NCI-H69 (cell line): Measurements from ENCODE around the gene MAN1C1.

Source experiments
- DNase-seq: peaks from one replicate; lab custom pipeline; 2025; lab: John Stamatoyannopoulos, UW

The MAN1C1 gene

DNA sequence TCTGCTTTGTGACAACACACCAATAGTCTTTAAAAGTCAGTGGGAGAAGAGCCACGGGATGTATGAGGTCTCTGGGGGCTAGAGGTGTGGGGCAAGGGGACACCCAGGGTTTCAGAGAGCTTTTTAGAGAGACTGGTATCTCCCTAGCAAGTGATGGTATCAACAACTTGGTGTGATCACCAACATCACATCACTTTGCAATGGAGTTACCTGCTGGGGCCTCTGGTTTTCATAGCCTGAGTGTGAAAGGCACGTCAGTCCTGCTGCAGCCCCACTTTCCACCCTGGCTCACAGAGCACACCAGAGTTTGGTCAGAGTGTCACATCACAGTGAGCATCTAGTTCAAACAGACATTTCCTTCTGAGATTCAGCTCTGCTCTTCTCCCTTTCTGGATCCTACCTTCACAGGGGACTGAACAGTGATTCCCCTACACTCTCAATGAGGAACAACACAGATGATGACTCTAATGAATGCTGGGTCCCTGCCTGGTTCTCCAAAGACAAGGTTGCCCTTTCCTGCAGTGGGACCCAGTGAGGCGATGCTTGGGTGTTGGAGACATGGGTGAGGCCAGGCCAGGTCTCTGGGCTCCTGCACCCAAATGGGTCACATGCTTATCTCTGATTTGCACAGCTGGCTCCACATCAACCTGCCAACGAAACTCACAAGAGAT is 2.0 kb upstream of the MAN1C1 start:
- no peak for DNase-seq

DNA sequence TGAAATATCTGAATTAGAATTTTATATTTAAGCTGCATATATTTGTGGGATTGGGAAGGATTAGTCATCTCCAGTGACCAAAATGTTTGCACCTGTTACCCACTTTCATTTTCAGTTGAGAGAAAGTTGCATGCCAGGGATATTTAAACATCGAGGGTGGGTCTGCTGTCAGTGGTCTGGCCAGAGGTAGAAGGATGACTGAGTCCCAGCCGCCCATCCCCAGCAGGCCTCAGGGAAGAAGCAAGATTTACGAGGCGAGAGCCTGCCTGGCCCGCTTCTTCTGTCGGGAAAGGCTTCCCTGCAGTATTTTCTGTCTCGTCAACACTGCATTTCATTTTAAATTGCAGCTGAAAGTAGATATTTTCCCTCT is 1.4 kb upstream of the MAN1C1 start:
- DNase-seq = no peak

DNA sequence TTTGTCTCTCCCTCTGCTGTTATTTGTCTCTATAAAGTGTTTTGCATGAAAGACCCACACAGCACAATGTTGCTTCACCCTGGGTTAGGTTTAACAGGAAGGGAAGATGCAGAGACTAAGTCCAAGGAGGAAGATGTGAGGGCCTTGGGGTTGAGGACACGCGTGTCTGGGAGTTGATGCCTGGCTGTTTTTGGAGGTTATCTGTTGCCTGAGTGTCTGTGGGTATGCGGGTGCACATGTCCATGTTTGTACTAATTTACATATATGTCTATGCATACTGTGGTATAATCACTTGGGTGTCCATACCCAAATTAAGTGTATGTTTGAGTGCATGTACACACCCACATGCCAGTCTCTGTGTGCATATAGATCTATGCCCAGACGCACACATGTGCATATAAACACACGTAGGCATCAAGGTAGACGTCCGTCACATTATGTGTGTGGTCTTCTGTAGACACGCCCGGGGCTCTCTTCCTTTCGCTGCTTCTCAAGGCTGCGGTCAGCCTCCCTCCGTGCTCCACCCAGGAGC is 962 bp upstream of the MAN1C1 start:
- DNase-seq = peak; percentile 45

DNA sequence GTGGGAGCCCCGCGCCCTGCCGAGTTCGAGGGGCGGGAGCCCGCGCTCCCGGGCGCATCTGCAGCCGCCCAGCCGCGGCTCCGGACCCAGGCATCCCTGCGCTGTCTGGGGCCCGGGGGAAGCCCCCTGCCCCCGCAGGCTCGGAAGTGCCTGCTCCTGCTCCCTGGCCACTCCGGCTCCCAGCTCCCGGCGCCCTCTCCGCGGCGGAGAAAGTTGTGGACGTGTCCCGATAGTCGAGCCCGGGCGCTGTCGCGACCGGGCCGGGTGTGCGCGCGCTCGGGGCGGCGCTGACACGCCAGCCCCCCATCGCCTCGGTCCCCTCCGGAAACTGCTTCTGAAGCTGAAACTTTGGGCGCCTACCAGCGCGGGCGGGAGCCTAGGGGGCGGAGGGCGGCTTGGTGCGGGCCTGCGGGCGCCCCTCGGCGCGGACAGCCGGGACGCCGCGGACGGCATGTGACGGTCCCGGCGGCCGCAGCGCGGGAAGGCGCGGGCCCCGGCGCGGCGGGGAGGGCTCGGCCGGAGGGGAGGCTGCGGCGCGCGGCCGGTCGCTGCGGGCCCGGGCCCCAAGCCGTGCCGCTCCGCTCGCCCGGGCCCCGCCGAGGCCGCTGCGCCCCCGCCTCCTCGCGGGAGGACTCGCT is 515 bp downstream of the MAN1C1 start:
- peak; percentile 26 for DNase-seq

DNA sequence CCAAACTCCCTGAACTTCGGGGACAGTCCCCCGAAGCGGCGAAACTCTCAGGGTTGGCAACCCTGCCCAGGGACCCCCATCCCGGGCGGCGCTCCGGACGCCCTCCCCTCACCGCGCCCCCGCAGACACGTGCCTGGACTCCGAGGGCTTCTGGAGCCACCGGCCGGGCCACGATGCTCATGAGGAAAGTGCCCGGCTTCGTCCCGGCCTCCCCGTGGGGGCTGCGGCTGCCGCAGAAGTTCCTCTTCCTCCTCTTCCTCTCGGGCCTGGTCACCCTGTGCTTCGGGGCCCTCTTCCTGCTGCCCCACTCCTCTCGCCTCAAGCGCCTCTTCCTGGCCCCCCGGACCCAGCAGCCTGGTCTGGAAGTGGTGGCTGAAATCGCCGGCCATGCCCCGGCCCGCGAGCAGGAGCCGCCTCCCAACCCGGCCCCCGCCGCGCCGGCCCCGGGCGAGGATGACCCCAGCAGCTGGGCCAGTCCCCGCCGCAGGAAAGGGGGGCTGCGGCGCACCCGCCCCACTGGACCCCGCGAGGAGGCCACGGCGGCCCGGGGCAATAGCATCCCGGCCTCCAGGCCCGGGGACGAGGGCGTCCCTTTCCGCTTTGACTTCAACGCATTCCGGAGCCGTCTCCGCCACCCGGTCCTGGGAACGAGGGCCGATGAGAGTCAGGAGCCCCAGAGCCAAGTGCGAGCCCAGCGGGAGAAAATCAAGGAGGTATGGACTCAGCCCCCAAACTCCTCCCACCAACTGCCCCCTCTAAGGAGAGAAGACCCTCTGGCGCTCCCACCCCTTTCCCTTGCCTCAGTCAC is 1.2 kb downstream of the MAN1C1 start:
- peak; percentile 26 for DNase-seq

DNA sequence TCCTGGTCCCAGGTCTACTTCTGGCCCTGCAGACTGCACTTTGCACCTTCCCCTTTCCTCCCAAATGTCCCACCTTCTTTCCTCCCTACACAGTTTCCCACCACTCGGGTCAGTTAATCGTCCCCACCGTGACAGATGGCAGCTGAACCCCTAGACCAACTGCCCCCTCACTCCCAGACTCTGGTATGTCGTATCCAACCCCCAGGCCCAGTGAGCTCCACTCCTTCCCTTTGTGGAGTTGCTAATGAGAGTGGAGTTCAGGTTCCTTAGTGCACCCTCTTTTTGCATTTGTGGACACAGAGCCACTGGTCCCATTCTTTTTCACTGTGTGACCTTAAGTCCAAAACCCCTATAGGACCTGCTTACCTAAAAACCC is 1.8 kb downstream of the MAN1C1 start:
- peak; percentile 33 for DNase-seq

DNA sequence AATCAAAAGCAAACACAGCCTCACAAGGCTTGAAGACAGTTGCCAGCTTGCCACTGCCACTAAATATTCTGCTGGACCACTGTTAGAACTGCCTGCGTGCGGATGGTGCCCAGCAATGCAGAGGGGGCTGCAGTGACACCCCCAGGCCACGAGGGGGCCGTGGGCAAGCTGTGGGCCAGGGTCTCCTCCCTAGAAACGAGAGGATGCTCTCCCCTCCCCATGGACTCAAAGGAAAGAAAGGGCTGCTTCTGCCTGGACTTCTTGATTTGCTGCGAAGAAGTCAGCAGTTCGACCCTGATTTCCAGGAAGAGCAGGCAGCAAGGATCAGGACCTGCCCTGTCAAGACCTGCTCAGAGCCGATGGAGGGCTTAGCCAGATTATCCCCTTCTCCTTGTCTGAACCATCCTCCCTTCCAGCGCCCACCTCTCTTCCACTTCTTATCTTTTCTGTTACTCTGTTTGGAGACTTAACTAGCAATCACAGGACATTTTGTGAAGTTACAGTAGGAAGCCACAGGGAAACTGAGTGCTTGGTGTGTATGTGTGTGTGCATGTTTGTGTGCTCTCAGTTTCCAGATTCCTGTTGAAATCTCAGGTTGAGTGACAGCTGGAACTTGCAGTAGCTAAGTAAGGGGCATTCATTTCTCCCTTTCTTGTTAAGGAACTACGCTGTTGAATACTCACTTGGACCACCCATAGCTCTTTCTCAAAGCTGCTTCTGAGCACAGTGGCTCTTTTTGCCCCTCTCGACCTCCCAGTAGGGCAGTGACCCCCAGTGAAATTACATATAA is 2.7 kb downstream of the MAN1C1 start:
- DNase-seq = peak; percentile 66

DNA sequence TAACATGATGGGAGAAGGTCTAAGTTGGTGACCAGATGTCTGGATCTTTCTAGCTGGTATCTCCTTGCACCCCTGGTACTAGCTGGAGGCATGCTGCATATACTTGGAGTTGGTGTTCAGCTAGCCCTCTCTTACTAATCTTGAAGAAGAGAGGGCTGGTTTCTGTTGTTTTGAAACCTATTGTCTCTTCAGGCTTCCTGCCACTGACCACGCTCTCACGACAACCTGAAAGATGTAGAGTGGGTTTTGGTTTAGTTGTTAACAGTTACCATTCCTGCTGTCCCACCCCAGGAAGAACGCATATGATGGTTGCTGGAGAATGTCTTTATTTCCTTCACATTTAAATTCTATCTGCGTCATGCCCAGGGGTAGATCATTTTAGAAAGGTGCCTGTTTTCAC is 3.6 kb downstream of the MAN1C1 start:
- no peak for DNase-seq

DNA sequence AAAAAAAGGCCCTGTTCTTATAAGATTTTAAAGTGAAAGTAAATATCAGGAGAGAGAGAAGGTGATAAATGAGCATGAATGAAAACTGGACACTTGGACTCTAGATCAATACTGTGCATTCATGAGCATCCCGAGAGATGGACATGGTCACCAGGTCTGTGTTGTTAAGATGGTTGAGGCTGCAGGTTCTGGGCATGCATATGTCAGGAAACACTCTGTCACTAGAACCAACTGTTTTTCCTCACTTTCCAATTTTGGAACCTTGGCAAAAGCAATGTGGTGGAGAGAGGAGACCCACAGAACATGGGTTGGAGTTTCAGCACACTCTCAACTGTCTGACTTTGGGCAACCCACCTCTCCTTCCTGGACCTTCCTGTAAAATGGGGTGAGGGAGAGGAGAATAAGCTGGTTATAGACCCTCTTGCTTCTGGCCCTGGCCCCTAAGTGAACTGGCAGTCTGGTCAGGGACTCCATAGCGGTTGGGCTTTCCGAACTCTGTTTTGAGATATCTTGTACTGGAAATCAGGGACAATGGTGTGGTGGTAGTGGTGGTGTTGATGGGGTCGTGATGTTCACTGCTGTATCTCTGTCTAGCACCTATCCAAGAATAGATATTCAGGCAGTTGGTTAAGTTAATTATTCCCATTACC is 4.2 kb downstream of the MAN1C1 start:
- no peak for DNase-seq

DNA sequence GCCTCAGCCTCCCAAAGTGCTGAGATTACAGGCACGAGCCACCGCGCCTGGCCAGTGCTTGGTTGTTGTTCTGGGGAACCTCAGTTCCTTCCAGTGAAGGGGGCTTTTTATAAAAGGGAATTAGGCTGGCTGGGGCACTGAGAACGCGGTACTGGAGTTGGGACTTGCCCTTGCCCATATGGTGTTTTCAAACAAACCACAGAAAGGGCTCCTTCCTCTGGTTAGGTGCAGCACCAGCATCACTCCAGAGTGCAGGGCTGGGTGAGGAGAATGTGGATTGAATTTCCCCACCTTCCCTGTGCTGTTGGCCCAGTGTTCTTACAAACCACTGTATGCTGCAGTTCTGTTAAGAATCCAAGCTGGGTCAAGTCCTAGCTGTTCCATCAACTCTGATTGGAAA is 5.3 kb downstream of the MAN1C1 start:
- peak; percentile 5 for DNase-seq

DNA sequence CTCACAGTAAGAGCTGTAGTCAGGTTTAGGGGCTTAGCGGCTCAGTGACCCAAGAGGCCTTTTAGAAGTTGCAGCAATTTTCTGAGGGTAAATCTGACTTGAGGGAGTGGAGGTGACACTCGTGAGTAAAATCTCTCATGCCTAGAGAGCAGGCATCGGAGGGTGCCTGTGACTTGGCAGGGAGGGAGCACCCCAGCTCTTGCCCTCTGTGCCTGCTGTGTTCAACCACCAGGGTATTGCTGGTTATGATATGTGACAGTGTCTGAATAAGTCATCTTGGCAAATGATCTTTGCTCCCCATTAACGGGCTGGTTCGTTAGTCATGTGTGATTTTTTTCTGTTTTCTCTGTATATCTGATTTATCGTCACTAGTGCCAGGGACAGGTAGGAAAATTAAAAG is 5.9 kb downstream of the MAN1C1 start:
- DNase-seq = no peak

DNA sequence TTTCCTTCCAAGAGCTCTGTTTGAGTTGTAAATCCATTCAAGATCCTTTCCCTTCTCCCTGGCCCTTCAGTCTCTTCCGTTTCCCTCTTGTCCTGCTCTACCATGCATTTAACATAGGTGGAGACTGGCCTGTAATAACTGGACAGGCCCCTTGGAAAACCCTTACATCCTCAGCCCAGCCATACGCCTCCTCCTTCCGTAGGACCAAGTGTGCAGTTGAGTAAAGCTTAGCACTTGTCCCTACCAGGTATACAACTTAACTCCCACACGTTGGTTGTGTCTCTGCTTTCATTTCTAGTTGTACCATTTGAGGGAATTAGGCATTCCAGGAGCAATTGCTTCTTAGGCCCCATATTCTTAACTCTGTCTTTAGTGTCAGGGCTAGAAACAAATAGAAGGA is 6.4 kb downstream of the MAN1C1 start:
- DNase-seq = no peak

DNA sequence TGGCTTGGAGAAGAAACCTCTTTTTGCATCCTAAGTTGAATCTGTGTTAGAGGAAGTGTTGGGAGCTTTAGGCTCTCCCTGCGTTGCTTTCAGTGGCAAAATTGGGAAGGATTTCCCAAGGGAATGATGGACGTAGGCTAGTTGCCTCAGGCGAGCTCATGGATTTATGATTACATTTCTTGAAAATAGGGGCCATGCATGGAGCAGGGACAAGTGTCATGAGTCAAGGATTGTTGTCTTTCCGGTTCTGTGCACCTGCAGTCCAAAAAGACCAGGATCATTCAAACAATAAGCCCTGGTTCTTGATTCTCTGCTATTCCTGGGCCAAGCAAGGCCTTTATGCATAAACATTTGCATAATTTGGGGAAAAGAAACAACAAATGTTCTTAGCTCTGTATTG is 7.1 kb downstream of the MAN1C1 start:
- no peak for DNase-seq

DNA sequence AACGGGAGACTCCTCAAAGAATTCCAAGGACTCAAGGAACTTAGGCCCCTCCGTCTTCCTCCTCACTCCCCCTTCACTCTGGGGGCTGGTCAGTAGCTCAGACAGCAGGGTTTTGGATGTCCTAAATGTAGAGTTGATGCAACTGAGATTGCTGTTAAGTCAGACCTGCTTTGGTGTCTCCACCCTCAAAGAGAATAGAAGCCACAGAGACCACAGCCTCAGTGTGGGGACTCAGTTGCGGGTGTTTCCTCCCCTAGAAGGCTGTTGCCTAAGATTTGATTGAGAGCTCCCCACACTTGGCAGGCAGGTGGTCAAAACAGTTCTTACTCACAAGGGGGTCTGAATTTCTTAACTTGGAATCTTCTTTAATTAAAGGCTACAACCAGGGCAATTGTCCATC is 7.6 kb downstream of the MAN1C1 start:
- no peak for DNase-seq

DNA sequence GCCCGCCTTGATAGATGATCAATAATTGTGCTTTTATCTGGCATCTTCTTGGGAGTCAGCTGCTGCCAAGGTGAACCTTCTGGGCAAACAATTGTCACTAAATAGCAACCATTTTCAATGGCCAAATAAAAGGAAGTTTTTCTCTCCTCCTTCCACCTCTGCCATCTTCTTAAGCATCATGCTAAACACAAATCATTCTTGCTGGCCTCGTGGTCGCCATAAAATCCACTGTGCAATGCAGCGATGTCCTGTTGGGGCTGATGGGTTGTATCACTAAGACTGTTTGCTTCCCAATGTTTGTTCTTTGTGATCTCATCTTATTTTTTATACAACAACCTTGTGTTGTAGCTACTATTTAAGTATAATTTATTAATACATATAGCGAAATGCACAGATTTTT is 8.0 kb downstream of the MAN1C1 start:
- no peak for DNase-seq

DNA sequence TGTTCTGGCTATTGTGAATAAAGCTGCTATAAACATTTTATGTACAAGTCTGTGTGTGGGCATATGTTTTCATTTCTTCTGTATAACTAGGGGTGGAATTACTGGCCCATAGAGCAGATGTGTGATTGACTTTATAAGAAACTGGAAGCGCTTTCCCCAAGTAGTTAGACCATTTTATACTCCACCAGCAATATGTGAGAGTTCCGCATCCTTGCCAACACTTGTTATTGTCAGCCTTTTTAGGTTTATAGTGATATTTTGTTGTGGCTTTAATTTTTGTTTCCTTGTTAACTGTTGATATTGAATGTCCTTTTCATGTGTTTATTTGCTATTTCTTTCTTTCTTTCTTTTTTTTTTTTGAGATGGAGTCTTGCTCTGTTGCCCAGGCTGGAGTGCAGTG is 9.4 kb downstream of the MAN1C1 start:
- no peak for DNase-seq

DNA sequence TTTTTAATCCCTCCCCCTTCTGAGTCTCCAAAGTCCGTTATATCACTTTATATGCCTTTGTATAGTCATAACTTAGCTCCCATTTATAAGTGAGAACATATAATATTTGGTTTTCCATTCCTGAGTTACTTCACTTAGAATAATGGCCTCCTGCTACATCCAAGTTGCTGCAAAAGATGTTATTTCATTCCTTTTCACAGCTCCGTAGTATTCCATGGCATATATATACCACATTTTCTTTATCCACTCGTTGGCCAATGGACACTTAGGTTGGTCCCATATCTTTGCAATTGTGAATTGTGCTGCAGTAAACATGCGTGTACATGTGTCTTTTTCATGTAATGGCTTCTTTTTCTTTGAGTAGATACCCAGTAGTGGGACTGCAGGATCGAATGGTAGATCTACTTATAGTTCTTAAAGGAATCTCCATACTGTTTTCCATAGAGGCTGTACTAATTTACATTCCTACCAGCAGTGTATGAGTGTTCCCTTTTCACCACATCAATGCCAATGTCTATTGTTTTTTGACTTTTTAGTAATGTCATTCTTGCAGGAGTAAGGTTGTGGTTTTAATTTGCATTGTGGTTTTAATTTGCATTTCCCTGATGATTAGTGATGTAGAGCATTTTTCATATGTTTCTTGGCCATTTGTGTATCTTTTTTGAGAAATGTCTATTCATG is 12.3 kb downstream of the MAN1C1 start:
- no peak for DNase-seq

DNA sequence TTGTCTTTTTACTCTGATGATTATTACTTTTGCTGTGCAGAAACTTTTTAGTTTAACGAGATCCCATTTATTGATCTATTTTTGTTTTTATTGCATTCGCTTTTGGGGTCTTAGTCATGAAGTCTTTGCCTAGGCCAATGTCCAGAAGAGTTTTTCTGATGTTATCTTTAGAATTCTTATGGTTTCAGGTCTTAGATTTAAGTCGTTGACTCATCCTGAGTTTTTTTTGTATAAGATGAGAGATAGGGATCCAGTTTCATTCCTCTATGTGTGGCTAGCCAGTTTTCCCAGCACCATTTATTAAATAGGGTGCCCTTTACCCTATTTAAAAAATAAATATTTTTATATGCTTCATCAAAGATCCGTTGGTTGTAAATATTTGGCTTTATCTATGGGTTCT is 13.2 kb downstream of the MAN1C1 start:
- DNase-seq = no peak

DNA sequence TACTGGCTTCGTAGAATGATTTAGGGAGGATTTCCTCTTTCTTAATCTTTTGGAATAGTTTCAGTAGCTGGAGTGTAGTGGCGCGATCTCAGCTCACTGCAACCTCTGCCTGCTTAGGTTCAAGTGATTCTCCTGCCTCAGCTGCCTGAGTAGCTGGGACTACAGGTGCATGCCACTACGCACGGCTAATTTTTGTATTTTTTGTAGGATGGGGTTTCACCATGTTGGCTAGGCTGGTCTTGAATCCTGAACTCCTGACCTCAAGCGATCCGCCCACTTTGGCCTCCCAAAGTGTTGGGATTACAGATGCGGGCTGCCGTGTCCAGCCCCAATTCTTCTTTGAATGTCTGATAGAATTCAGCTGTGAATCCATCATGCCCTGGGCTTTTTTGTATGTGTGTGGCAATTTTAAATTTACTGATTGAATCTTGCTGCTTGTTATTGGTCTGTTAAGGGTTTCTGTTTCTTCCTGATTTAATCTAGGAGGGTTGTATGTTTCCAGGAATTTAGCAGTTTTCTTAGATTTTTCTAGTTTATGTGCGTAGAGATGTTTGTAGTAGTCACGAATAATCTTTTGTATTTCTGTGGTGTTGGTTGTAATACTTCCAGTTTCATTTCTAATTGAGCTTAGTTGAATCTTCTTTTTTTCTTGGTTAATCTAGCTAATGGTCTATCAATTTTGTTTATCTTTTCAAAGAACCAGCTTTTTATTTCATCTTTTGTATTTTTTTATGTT is 15.3 kb downstream of the MAN1C1 start:
- DNase-seq = no peak

DNA sequence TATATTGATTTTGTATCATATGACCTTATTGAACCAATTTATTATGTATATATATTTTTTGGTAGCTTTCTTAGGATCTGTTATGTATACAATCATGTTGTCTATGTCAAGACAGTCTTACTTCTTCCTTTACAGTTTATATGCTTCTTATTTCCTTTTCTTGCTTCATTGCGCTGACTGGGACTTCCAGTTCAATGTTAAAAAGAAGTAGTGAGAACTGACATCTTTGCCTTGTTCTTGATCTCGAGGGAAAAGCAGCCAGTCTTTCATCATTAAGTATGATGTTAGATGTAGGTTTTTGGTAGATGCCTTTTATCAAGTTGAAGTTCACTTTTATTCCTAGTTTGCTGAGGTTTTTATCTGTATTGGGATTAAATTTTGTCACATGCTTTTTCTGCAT is 17.5 kb downstream of the MAN1C1 start:
- no peak for DNase-seq

DNA sequence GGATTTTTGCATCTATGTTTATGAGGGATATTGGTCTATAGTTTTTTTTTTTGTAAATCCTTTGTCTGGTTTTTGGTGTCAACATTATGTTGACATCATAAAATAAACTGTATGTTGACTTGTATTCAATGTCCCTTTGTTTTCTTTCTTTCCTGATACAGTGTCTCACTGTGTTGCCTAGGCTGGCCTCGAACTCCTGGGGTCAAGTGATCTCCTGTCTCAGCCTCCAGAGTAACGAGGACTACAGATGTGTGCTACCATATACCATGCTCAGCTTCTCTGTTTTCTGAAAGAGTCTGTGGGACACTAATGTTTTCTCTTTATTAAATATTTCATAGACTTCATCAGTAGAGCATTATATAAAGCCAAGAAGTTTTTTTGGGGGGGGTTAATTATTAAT is 18.3 kb downstream of the MAN1C1 start:
- no peak for DNase-seq
